Spleen (tissue), 7 donors: ENCODE measurements around the gene CFAP58.

Experiments used
- POLR2A ChIP-seq, 3 donors: fragments of 450-650 bp; IDR thresholded peaks; one replicate each; pipeline ENCODE4 v1.5.1; 2017; ENCODE audit warnings: antibody characterized with exemption in 3 of 3, mild to moderate bottlenecking in 1 of 3
- TF ChIP-seq, protein P1 (sequence below), 11 experiments: fragments of 200-600 bp in 7 of 11; fragments of 450-650 bp in 4 of 11; sonication (generic) in 4 of 11; IDR thresholded peaks in 8 of 11; conservative IDR thresholded peaks in 3 of 11; 1 replicate in 7 of 11; 2 replicates in 4 of 11; pipeline versions ENCODE4 v1.4.0 to v1.8.0; 2016 to 2021; ENCODE audit warnings: antibody characterized with exemption in 11 of 11, inconsistent platforms in 4 of 11, mild to moderate bottlenecking in 1 of 11
- donor health status: DM: no; HTN: no; CAD: no; lungs with moderate emphysema.
- donor health status: DM: no; HTN: no; CAD: no.
- donor health status: DM: no; HTN: no; CAD: no.

DNA sequence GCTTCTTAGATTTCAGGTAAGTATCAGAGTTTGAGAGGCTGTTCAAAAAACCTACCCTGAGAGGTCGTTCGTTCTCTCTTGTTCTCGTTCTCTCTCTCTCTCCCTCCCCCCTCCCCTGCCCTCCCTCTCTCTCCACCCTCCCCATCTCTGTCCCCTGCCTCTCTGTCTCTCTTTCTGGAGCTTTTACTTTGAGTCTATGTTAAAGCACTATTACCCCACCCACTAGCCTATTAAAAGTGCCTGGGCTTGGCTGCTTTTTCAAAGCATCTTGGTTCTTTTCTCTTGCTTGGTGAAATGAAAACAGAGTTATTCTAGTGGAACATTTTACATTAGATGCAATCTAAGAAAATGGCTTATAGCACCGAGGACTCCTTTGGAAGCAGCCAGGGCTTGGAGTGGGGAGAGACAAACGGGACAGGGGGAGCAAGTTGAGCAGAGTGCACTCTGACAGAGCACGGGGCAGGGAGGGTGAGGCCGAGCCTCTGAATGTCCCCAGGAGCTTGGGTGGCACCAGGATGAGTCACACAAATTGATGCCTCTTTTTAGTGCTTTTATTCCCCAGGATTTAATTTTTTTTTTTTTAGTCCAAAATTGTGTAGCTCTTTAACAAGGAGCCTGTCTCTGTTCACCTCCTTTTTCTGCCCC is 134.3 kb downstream of the CFAP58 start:
- TF ChIP-seq, protein P1, sequence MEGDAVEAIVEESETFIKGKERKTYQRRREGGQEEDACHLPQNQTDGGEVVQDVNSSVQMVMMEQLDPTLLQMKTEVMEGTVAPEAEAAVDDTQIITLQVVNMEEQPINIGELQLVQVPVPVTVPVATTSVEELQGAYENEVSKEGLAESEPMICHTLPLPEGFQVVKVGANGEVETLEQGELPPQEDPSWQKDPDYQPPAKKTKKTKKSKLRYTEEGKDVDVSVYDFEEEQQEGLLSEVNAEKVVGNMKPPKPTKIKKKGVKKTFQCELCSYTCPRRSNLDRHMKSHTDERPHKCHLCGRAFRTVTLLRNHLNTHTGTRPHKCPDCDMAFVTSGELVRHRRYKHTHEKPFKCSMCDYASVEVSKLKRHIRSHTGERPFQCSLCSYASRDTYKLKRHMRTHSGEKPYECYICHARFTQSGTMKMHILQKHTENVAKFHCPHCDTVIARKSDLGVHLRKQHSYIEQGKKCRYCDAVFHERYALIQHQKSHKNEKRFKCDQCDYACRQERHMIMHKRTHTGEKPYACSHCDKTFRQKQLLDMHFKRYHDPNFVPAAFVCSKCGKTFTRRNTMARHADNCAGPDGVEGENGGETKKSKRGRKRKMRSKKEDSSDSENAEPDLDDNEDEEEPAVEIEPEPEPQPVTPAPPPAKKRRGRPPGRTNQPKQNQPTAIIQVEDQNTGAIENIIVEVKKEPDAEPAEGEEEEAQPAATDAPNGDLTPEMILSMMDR (IDR thresholded peaks at IDR 0.05 in 8 of 11, conservative IDR thresholded peaks at IDR 0.05 in 3 of 11) = no peak
- TF ChIP-seq POLR2A (IDR thresholded peaks at IDR 0.05) = no peak
